ENCODE results near the gene ADCY1.

GRCh38 chr7:45661302-45661995 lies 87.3 kb downstream of the ADCY1 start:
- no peak for TF ChIP-seq GATA3 (IDR thresholded peaks at IDR 0.05; ENCODE audit: low read depth, low read length)
- no peak for TF ChIP-seq GATA2 (IDR thresholded peaks at IDR 0.05; ENCODE audit: low read depth, low read length)
